ENCODE data around the gene NDUFA9.

DNA sequence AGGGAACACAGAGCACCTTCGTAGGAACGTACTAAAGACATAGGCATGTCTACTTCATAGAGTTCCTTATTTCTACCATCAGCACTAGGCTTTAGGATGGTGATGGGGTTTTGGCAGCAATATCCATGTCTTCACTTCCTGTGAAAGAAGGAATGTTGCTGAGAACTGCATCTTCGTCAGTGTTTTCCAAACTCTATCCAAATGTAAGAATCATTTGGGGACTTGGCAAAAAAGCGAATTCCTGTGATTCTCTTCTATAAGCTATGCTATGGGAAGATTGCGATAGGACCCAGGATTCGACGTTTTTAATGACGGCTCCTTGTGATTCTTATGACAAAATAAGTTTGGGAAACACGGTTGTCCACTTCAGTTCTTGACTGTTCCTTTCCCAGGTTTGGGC is 39.8 kb upstream of the NDUFA9 start:
- TF ChIP-seq, protein P1, sequence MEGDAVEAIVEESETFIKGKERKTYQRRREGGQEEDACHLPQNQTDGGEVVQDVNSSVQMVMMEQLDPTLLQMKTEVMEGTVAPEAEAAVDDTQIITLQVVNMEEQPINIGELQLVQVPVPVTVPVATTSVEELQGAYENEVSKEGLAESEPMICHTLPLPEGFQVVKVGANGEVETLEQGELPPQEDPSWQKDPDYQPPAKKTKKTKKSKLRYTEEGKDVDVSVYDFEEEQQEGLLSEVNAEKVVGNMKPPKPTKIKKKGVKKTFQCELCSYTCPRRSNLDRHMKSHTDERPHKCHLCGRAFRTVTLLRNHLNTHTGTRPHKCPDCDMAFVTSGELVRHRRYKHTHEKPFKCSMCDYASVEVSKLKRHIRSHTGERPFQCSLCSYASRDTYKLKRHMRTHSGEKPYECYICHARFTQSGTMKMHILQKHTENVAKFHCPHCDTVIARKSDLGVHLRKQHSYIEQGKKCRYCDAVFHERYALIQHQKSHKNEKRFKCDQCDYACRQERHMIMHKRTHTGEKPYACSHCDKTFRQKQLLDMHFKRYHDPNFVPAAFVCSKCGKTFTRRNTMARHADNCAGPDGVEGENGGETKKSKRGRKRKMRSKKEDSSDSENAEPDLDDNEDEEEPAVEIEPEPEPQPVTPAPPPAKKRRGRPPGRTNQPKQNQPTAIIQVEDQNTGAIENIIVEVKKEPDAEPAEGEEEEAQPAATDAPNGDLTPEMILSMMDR (conservative IDR thresholded peaks at IDR 0.05; ENCODE audit: low read length), result no peak
- TF ChIP-seq EZH2phosphoT487 (IDR thresholded peaks at IDR 0.05; ENCODE audit: borderline replicate concordance), result no peak

Data from Loucy (cell line).